ENCODE results near the gene PYROXD2.

Gene PYROXD2

DNA sequence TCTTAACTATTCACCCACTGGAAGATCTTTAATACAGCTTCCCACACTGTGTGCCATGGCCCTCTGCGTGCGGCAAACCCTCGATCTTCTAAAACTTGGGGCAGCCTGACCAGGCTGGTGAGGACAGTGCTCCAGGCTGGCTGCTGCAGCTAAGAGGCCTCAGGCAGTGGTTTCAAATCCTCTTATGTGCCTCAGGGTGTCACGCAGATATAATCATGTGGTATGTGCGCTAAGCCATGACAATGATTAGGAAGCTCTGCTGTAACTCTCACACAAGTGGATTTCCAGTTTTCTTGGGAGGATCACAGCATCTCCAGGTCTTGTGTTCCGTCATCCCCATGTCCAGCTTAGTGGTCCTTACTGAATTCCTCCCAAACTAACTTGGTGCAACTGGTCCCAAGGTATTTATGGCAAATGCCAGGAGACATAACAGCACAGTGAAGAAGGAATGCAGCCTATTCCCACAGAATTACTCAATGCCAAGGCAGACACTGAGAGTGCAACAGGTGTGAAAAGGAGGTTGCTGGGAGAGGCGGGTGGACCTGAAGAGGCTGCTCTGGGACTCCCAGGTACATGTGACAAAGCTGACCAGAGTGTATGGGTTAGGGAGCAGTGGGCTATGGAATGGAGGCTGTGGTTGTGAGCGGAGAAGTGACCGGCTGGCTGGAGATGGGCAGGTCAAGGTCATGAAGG, 29.5 kb upstream of the PYROXD2 start:
- H3K36me3 ChIP-seq (ENCODE audit: control insufficient read depth, insufficient read depth, low read length) = no peaks in the 10 kb centered on the region
- H2BK5ac ChIP-seq (ENCODE audit: low read length) = no peak overlapping the region
- no peak overlapping the region for H4K8ac ChIP-seq (ENCODE audit: low read depth, low read length)
- no peak overlapping the region for H3K18ac ChIP-seq (ENCODE audit: low read length)
- peaks cover 1% of the 10 kb centered on the region for H3K79me2 ChIP-seq (ENCODE audit: control insufficient read depth, insufficient read depth, low read length)
- no peak overlapping the region for H2BK120ac ChIP-seq (ENCODE audit: low read depth, low read length)
- no peak overlapping the region for H3K9ac ChIP-seq (ENCODE audit: low read length)
- H3K27me3 ChIP-seq (ENCODE audit: insufficient read depth, low read length, poor library complexity) = no peaks in the 10 kb centered on the region
- H2AK5ac ChIP-seq (ENCODE audit: low read length) = no peak overlapping the region
- no peak overlapping the region for H3K23ac ChIP-seq (ENCODE audit: low read length)
- H2BK15ac ChIP-seq (replicated peaks; ENCODE audit: low read depth) = no peak overlapping the region
- H3K4me3 ChIP-seq (ENCODE audit: low read length) = no peak overlapping the region
- WGBS (ENCODE audit: extremely low coverage, insufficient coverage, low lambda C conversion rate) = no CpG with 5 or more reads among the region's 9 CpGs
- no peak for DNase-seq
- H3K4me1 ChIP-seq (ENCODE audit: control insufficient read depth, low read depth, low read length) = no peaks in the 10 kb centered on the region
- no peak overlapping the region for H3K56ac ChIP-seq (ENCODE audit: low read length)
- H3K4ac ChIP-seq (ENCODE audit: low read depth, low read length) = no peak overlapping the region
- no peak overlapping the region for H3K4me2 ChIP-seq (ENCODE audit: low read length)
- no peak overlapping the region for H3K27ac ChIP-seq (ENCODE audit: low read depth, low read length)
- H3K79me1 ChIP-seq (ENCODE audit: low read length) = peaks cover 7% of the 10 kb centered on the region
- no peak overlapping the region for H4K5ac ChIP-seq (ENCODE audit: low read length)

DNA sequence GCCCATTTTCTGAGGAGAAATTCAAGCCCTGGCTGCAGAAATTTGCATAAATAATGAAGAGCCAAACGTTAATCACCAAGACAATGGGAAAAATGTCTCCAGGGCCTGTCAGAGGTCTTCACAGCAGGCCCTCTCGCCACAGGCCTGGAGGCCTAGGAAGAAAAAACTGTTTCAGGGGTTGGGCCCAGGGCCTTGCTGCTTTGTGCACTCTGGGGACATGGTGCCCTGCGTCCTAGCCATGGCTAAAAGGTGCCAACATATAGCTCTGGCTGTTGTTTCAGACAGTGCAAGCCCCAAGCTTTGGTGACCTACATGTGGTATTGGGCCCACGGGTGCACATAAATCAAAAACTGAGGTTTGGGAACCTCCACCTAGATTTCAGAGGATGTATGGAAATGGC, 23.7 kb upstream of the PYROXD2 start:
- Histone ChIP-seq H3K79me1 (ENCODE audit: low read length) (no peaks in the 10 kb centered on the region), H4K5ac (ENCODE audit: low read length) (no peak overlapping the region), H3K36me3 (ENCODE audit: control insufficient read depth, insufficient read depth, low read length) (peaks cover 5% of the 10 kb centered on the region), H2BK120ac (ENCODE audit: low read depth, low read length) (no peak overlapping the region), H4K8ac (ENCODE audit: low read depth, low read length) (no peak overlapping the region), H3K18ac (ENCODE audit: low read length) (no peak overlapping the region), H3K27ac (ENCODE audit: low read depth, low read length) (no peak overlapping the region), H3K4me1 (ENCODE audit: control insufficient read depth, low read depth, low read length) (no peaks in the 10 kb centered on the region), H2BK5ac (ENCODE audit: low read length) (no peak overlapping the region), H3K4me2 (ENCODE audit: low read length) (no peak overlapping the region), H3K9ac (ENCODE audit: low read length) (no peak overlapping the region), H3K4ac (ENCODE audit: low read depth, low read length) (no peak overlapping the region), H2BK15ac (replicated peaks; ENCODE audit: low read depth) (no peak overlapping the region), H3K27me3 (ENCODE audit: insufficient read depth, low read length, poor library complexity) (no peaks in the 10 kb centered on the region), H3K4me3 (ENCODE audit: low read length) (no peak overlapping the region), H2AK5ac (ENCODE audit: low read length) (no peak overlapping the region), H3K23ac (ENCODE audit: low read length) (no peak overlapping the region), H3K79me2 (ENCODE audit: control insufficient read depth, insufficient read depth, low read length) (no peaks in the 10 kb centered on the region), H3K56ac (ENCODE audit: low read length) (no peak overlapping the region)
- DNase-seq = peak; percentile 23
- WGBS (ENCODE audit: extremely low coverage, insufficient coverage, low lambda C conversion rate) = no CpG with 5 or more reads among the region's 4 CpGs

DNA sequence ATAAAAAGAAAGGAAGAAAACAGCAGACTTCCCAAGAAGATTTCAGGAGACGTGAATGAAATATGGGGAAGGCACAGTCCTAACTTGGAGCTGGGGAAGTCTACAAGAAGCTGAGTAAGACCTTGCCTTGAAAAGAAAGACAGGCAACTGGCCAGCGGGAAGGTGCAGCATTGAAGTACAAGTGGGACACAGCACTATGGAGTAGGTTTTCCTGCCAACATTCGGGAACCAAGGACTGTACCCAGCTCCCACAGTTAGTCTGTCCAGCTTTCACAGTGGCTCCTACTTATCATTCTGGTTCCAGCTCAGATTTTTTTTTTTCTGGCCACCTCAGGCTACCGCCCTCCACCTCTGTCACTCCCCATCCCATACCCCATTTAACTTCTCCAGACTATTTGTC, 21.7 kb upstream of the PYROXD2 start:
- no peak overlapping the region for H4K8ac ChIP-seq (ENCODE audit: low read depth, low read length)
- H3K27ac ChIP-seq (ENCODE audit: low read depth, low read length) = no peak overlapping the region
- H3K4me2 ChIP-seq (ENCODE audit: low read length) = no peak overlapping the region
- no peaks in the 10 kb centered on the region for H3K4me1 ChIP-seq (ENCODE audit: control insufficient read depth, low read depth, low read length)
- H2AK5ac ChIP-seq (ENCODE audit: low read length) = no peak overlapping the region
- peaks cover 5% of the 10 kb centered on the region for H3K36me3 ChIP-seq (ENCODE audit: control insufficient read depth, insufficient read depth, low read length)
- no peak overlapping the region for H3K4ac ChIP-seq (ENCODE audit: low read depth, low read length)
- no peak overlapping the region for H3K23ac ChIP-seq (ENCODE audit: low read length)
- no peak for DNase-seq
- no peak overlapping the region for H2BK5ac ChIP-seq (ENCODE audit: low read length)
- H3K9ac ChIP-seq (ENCODE audit: low read length) = no peak overlapping the region
- no peaks in the 10 kb centered on the region for H3K27me3 ChIP-seq (ENCODE audit: insufficient read depth, low read length, poor library complexity)
- no peak overlapping the region for H3K56ac ChIP-seq (ENCODE audit: low read length)
- no peak overlapping the region for H3K4me3 ChIP-seq (ENCODE audit: low read length)
- WGBS (ENCODE audit: extremely low coverage, insufficient coverage, low lambda C conversion rate) = no CpG with 5 or more reads among the region's 4 CpGs
- H3K79me2 ChIP-seq (ENCODE audit: control insufficient read depth, insufficient read depth, low read length) = no peaks in the 10 kb centered on the region
- H2BK120ac ChIP-seq (ENCODE audit: low read depth, low read length) = no peak overlapping the region
- no peak overlapping the region for H3K18ac ChIP-seq (ENCODE audit: low read length)
- no peak overlapping the region for H4K5ac ChIP-seq (ENCODE audit: low read length)
- no peak overlapping the region for H2BK15ac ChIP-seq (replicated peaks; ENCODE audit: low read depth)
- no peaks in the 10 kb centered on the region for H3K79me1 ChIP-seq (ENCODE audit: low read length)

DNA sequence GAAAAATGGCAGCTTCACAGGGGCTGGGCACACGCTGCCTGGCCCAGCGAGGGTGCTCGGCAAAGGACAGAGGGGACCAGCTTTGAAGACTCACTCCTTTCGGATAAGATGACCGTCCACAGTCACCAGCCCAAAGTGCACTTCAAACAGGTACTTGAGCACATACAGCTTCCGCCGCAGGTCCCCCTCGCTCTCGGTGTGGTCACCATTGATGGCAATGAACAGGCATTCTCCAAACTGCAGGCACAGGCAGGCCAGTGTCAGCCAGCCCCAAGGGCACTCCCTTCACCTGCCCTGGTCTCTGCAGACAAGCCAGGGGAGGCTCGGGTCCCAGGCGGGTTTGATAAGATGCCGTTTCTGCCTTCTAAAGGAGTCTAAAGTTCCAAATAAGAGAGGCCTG, 20.2 kb upstream of the PYROXD2 start:
- H2BK5ac ChIP-seq (ENCODE audit: low read length) = no peak overlapping the region
- H3K79me2 ChIP-seq (ENCODE audit: control insufficient read depth, insufficient read depth, low read length) = no peaks in the 10 kb centered on the region
- H2BK15ac ChIP-seq (replicated peaks; ENCODE audit: low read depth) = no peak overlapping the region
- no peaks in the 10 kb centered on the region for H3K27me3 ChIP-seq (ENCODE audit: insufficient read depth, low read length, poor library complexity)
- H3K9ac ChIP-seq (ENCODE audit: low read length) = no peak overlapping the region
- H3K4ac ChIP-seq (ENCODE audit: low read depth, low read length) = no peak overlapping the region
- H3K56ac ChIP-seq (ENCODE audit: low read length) = no peak overlapping the region
- no peak overlapping the region for H2AK5ac ChIP-seq (ENCODE audit: low read length)
- no peaks in the 10 kb centered on the region for H3K79me1 ChIP-seq (ENCODE audit: low read length)
- no peaks in the 10 kb centered on the region for H3K4me1 ChIP-seq (ENCODE audit: control insufficient read depth, low read depth, low read length)
- H4K8ac ChIP-seq (ENCODE audit: low read depth, low read length) = no peak overlapping the region
- H2BK120ac ChIP-seq (ENCODE audit: low read depth, low read length) = no peak overlapping the region
- H3K4me2 ChIP-seq (ENCODE audit: low read length) = no peak overlapping the region
- no peak overlapping the region for H3K23ac ChIP-seq (ENCODE audit: low read length)
- no CpG with 5 or more reads among the region's 12 CpGs for WGBS (ENCODE audit: extremely low coverage, insufficient coverage, low lambda C conversion rate)
- no peak overlapping the region for H3K18ac ChIP-seq (ENCODE audit: low read length)
- no peak for DNase-seq
- H3K36me3 ChIP-seq (ENCODE audit: control insufficient read depth, insufficient read depth, low read length) = peaks cover 8% of the 10 kb centered on the region
- H4K5ac ChIP-seq (ENCODE audit: low read length) = no peak overlapping the region
- H3K27ac ChIP-seq (ENCODE audit: low read depth, low read length) = no peak overlapping the region
- H3K4me3 ChIP-seq (ENCODE audit: low read length) = no peak overlapping the region

DNA sequence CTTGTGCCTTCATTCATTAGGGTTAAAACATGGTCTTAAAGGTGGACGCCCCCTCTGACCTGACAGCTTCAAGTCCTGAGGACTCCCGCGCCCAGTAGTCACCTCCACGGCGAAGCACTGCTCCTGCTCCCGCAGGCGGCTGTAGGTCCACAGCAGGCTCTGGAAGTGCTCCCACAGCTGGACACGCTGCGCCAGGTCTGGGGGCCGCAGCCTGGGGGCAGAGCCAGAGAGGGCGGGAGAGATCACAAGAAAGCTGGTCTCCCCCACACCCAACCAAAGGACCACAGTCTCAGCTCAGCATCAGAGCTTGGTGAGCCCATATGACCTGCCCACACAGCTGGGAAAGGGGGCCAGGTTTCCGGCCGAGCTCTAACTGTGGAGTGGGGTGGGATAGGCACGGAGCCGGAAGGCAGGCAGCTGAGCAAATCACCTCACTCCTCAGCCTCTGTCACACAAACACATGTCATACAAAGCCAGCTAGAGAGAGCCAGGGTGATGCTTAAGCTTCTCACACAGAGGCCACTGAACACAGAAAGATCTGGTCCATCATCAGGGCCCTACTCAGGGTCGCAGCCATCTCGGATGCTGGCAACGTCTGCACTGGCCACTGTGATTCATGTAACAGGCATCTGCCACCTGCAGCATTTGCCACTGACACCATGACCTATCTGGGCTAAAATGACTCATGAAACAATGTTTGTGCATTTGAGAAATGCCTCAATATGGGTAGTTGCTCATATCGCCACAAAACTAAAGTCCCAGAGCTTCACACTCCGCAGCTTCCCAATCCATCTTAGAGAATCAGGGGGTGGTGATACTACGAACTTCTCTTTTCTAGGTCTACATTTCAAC, 19.1 kb upstream of the PYROXD2 start:
- no peaks in the 10 kb centered on the region for H3K27me3 ChIP-seq (ENCODE audit: insufficient read depth, low read length, poor library complexity)
- WGBS (ENCODE audit: extremely low coverage, insufficient coverage, low lambda C conversion rate) = no CpG with 5 or more reads among the region's 21 CpGs
- no peak overlapping the region for H3K56ac ChIP-seq (ENCODE audit: low read length)
- H3K79me1 ChIP-seq (ENCODE audit: low read length) = no peaks in the 10 kb centered on the region
- no peak overlapping the region for H2BK120ac ChIP-seq (ENCODE audit: low read depth, low read length)
- no peak overlapping the region for H2BK5ac ChIP-seq (ENCODE audit: low read length)
- no peaks in the 10 kb centered on the region for H3K79me2 ChIP-seq (ENCODE audit: control insufficient read depth, insufficient read depth, low read length)
- H3K18ac ChIP-seq (ENCODE audit: low read length) = no peak overlapping the region
- no peaks in the 10 kb centered on the region for H3K4me1 ChIP-seq (ENCODE audit: control insufficient read depth, low read depth, low read length)
- DNase-seq = no peak
- no peak overlapping the region for H3K23ac ChIP-seq (ENCODE audit: low read length)
- no peak overlapping the region for H2AK5ac ChIP-seq (ENCODE audit: low read length)
- no peak overlapping the region for H4K8ac ChIP-seq (ENCODE audit: low read depth, low read length)
- H3K4ac ChIP-seq (ENCODE audit: low read depth, low read length) = no peak overlapping the region
- no peak overlapping the region for H4K5ac ChIP-seq (ENCODE audit: low read length)
- no peak overlapping the region for H2BK15ac ChIP-seq (replicated peaks; ENCODE audit: low read depth)
- peaks cover 9% of the 10 kb centered on the region for H3K36me3 ChIP-seq (ENCODE audit: control insufficient read depth, insufficient read depth, low read length)
- H3K4me2 ChIP-seq (ENCODE audit: low read length) = no peak overlapping the region
- no peak overlapping the region for H3K4me3 ChIP-seq (ENCODE audit: low read length)
- H3K27ac ChIP-seq (ENCODE audit: low read depth, low read length) = no peak overlapping the region
- no peak overlapping the region for H3K9ac ChIP-seq (ENCODE audit: low read length)

Data from mesendoderm (in vitro differentiated cells).